Measurements from ENCODE around the gene NCAPG. TPM values are rescaled to one million over a fixed set of nuclear protein-coding genes. Genes with fewer than 3 reads are reported as not detected.

Gene NCAPG
- total and polyA plus RNA-seq, 4 donors = 0.08 to 45.2 (median 0.91) TPM

DNA sequence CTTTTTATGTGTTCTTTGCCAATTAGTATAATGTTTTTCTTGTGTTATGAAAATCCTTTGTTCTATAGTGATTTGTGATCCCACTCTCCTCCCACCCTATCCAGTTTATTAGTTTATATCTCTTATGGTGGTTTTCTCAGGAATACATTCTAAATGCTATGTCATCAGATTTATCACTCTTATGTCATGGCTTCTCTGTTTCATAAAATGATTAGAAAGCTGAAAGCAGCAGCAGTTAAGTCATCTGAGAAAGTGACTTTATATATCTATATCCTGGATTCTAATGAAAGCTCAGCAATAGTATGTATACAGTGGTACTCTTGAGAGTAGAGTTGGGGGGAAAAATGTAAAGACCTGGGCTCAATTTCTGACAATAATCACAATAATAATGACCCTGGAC, 41.2 kb downstream of the NCAPG start (continued):
- TF ChIP-seq, protein P1, sequence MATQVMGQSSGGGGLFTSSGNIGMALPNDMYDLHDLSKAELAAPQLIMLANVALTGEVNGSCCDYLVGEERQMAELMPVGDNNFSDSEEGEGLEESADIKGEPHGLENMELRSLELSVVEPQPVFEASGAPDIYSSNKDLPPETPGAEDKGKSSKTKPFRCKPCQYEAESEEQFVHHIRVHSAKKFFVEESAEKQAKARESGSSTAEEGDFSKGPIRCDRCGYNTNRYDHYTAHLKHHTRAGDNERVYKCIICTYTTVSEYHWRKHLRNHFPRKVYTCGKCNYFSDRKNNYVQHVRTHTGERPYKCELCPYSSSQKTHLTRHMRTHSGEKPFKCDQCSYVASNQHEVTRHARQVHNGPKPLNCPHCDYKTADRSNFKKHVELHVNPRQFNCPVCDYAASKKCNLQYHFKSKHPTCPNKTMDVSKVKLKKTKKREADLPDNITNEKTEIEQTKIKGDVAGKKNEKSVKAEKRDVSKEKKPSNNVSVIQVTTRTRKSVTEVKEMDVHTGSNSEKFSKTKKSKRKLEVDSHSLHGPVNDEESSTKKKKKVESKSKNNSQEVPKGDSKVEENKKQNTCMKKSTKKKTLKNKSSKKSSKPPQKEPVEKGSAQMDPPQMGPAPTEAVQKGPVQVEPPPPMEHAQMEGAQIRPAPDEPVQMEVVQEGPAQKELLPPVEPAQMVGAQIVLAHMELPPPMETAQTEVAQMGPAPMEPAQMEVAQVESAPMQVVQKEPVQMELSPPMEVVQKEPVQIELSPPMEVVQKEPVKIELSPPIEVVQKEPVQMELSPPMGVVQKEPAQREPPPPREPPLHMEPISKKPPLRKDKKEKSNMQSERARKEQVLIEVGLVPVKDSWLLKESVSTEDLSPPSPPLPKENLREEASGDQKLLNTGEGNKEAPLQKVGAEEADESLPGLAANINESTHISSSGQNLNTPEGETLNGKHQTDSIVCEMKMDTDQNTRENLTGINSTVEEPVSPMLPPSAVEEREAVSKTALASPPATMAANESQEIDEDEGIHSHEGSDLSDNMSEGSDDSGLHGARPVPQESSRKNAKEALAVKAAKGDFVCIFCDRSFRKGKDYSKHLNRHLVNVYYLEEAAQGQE (IDR thresholded peaks at IDR 0.05) = no peak
- no peak for TF ChIP-seq NR2F2 (IDR thresholded peaks at IDR 0.05)

DNA sequence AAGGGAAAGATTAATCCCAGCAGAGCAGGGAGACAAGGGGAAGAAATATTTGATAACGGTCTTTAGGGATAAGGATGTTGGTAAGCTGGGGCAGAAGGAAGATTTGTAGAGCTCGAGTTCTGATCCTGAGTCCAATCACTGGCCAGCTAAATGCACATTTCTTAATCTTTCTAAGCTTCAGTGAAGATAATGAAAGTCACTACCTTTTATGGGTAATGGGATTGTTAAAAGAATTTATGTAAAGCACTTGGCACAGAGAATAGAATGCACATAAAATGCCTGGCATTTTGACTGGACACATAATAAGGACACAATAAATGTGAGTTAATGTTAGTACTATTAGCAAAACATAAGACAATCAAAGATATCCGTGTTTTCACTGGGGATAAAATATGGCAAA, 43.3 kb downstream of the NCAPG start:
- no peaks in the 10 kb centered on the region for H3K4me1 ChIP-seq (ENCODE audit: control insufficient read depth in 4 of 4, insufficient read depth in 4 of 4, low read length in 3 of 4)
- no peak for TF ChIP-seq RAD21 (IDR thresholded peaks at IDR 0.05)
- TF ChIP-seq, protein P2, sequence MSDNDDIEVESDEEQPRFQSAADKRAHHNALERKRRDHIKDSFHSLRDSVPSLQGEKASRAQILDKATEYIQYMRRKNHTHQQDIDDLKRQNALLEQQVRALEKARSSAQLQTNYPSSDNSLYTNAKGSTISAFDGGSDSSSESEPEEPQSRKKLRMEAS (IDR thresholded peaks at IDR 0.05) = no peak
- no peak for TF ChIP-seq TAF1 (conservative IDR thresholded peaks at IDR 0.05)
- TF ChIP-seq, protein P3, sequence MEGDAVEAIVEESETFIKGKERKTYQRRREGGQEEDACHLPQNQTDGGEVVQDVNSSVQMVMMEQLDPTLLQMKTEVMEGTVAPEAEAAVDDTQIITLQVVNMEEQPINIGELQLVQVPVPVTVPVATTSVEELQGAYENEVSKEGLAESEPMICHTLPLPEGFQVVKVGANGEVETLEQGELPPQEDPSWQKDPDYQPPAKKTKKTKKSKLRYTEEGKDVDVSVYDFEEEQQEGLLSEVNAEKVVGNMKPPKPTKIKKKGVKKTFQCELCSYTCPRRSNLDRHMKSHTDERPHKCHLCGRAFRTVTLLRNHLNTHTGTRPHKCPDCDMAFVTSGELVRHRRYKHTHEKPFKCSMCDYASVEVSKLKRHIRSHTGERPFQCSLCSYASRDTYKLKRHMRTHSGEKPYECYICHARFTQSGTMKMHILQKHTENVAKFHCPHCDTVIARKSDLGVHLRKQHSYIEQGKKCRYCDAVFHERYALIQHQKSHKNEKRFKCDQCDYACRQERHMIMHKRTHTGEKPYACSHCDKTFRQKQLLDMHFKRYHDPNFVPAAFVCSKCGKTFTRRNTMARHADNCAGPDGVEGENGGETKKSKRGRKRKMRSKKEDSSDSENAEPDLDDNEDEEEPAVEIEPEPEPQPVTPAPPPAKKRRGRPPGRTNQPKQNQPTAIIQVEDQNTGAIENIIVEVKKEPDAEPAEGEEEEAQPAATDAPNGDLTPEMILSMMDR (IDR thresholded peaks at IDR 0.05; ENCODE audit: low read depth, low read length, missing input control) = no peak
- TF ChIP-seq FOXA1 (IDR thresholded peaks at IDR 0.05) = no peak
- no peak overlapping the region for H3K4me3 ChIP-seq (ENCODE audit: low read depth in 1 of 3, low read length in 3 of 3)
- H3K9ac ChIP-seq (ENCODE audit: low read depth in 1 of 2, low read length in 2 of 2) = no peak overlapping the region
- no peaks in the 10 kb centered on the region for H3K27me3 ChIP-seq (ENCODE audit: control insufficient read depth in 4 of 4, insufficient read depth in 4 of 4, low read length in 3 of 4)
- no peak overlapping the region for H3K27ac ChIP-seq (ENCODE audit: low read depth in 1 of 2, low read length in 2 of 2)
- DNase-seq (ENCODE audit: low spot score) = no peak
- 92% methylated on average over 3 of the region's 3 CpGs for WGBS
- H3K9me3 ChIP-seq (ENCODE audit: control insufficient read depth in 4 of 4, low read length in 3 of 4) = no peaks in the 10 kb centered on the region
- H3K36me3 ChIP-seq (ENCODE audit: control insufficient read depth in 4 of 4, insufficient read depth in 3 of 4, low read depth in 1 of 4, low read length in 3 of 4) = no peaks in the 10 kb centered on the region

DNA sequence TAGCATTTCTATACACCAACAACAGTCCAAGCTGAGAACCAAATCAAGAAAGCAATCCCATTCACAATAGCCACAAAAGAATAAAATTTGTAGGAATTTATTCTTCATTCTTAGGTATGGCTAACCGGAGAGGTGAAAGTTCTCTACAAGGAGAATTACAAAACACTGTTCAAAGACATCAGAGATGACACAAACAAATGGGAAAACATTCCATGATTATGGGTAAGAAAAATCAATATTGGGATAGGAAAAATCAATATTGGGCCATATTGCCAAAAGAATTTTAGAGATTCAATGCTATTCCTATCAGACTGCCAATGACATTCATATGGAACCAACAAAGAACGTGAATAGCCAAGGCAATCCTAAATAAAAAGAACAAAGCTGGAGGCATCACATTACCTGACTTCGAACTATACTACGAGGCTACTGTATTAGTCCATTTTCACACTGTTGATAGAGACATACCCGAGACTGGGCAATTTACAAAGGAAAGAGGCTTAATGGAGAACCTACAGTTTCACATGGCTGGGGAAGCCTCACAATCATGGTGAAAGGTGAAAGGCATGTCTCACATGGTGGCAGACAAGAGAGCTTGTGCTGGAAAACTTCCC, 49.1 kb downstream of the NCAPG start:
- peaks cover 0 to 6% (median 2%) of the 10 kb centered on the region in 4 donors for H3K9me3 ChIP-seq (ENCODE audit: control insufficient read depth in 4 of 4, low read length in 3 of 4)
- 71% methylated on average over 5 of the region's 5 CpGs for WGBS
- no peak overlapping the region for H3K4me3 ChIP-seq (ENCODE audit: low read depth in 1 of 3, low read length in 3 of 3)
- no peak overlapping the region for H3K27ac ChIP-seq (ENCODE audit: low read depth in 1 of 2, low read length in 2 of 2)
- H3K9ac ChIP-seq (ENCODE audit: low read depth in 1 of 2, low read length in 2 of 2) = no peak overlapping the region
- H3K36me3 ChIP-seq (ENCODE audit: control insufficient read depth in 4 of 4, insufficient read depth in 3 of 4, low read depth in 1 of 4, low read length in 3 of 4) = peaks cover 0 to 2% (median 0%) of the 10 kb centered on the region in 4 donors
- no peaks in the 10 kb centered on the region for H3K27me3 ChIP-seq (ENCODE audit: control insufficient read depth in 4 of 4, insufficient read depth in 4 of 4, low read length in 3 of 4)
- no peaks in the 10 kb centered on the region for H3K4me1 ChIP-seq (ENCODE audit: control insufficient read depth in 4 of 4, insufficient read depth in 4 of 4, low read length in 3 of 4)
- DNase-seq (ENCODE audit: low spot score) = no peak
- TF ChIP-seq FOXA1 (IDR thresholded peaks at IDR 0.05) (no peak), RXRA (IDR thresholded peaks at IDR 0.05) (peak in 1 of 2 donors; percentile 7), SP1 (IDR thresholded peaks at IDR 0.05) (peak; percentile 62), GABPA (IDR thresholded peaks at IDR 0.05 in 1 of 2, conservative IDR thresholded peaks at IDR 0.05 in 1 of 2) (no peak), EGR1 (IDR thresholded peaks at IDR 0.05; ENCODE audit: low read depth in 2 of 2) (peak in 1 of 2 donors; percentile 40), YY1 (IDR thresholded peaks at IDR 0.05) (peak; percentile 18), JUND (IDR thresholded peaks at IDR 0.05) (no peak), HNF4A (conservative IDR thresholded peaks at IDR 0.05) (peak; percentile 31 to 65), RAD21 (IDR thresholded peaks at IDR 0.05) (peak in 1 of 2 donors; percentile 3), FOXA2 (IDR thresholded peaks at IDR 0.05) (no peak), NR2F2 (IDR thresholded peaks at IDR 0.05) (no peak), HNF4G (IDR thresholded peaks at IDR 0.05) (peak; percentile 29)
- TF ChIP-seq, protein P2 (IDR thresholded peaks at IDR 0.05) = peak; percentile 15
- TF ChIP-seq, protein P1 (IDR thresholded peaks at IDR 0.05) = no peak
- TF ChIP-seq, protein P4, sequence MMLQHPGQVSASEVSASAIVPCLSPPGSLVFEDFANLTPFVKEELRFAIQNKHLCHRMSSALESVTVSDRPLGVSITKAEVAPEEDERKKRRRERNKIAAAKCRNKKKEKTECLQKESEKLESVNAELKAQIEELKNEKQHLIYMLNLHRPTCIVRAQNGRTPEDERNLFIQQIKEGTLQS (IDR thresholded peaks at IDR 0.05) = peak; percentile 17
- TF ChIP-seq, protein P5, sequence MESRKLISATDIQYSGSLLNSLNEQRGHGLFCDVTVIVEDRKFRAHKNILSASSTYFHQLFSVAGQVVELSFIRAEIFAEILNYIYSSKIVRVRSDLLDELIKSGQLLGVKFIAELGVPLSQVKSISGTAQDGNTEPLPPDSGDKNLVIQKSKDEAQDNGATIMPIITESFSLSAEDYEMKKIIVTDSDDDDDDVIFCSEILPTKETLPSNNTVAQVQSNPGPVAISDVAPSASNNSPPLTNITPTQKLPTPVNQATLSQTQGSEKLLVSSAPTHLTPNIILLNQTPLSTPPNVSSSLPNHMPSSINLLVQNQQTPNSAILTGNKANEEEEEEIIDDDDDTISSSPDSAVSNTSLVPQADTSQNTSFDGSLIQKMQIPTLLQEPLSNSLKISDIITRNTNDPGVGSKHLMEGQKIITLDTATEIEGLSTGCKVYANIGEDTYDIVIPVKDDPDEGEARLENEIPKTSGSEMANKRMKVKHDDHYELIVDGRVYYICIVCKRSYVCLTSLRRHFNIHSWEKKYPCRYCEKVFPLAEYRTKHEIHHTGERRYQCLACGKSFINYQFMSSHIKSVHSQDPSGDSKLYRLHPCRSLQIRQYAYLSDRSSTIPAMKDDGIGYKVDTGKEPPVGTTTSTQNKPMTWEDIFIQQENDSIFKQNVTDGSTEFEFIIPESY (IDR thresholded peaks at IDR 0.05) = peak; percentile 16

All from liver (tissue), 9 donors.